ENCODE data around the gene PGLYRP2.

The PGLYRP2 gene

DNA sequence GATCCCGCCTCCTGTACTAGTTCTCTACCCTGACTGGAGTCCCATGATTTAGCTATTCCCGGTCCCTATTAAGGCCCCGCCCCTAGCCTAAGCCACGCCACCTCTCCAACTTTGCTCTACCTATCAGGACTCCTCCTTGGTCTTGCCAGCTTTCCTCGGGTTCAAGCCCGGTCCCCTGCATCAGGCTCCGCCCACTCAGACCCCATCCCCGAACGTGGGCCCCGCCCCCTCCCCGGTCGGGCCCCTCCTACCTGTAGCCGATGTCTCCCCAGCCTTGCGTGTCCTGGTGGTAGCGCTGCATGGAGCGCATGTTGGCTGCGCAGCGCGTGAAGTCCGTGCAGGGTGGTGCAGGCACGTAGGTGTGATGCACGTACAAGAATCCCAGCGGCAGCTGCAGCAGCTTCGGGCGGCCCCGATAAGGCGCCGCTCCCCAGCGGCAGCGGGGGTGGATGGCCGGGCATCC, 7.6 kb downstream of the PGLYRP2 start:
- no peak for DNase-seq (ENCODE audit: low read depth)
- in situ Hi-C loops (cut with HindIII; ENCODE audit: low sequenced_read_pairs): no loop called here
- no peak overlapping the region for H3K4me3 ChIP-seq (ENCODE audit: low read depth, low read length)
- no peak for TF ChIP-seq CTCF (IDR thresholded peaks at IDR 0.05; ENCODE audit: low read depth, low read length, missing control alignments)

- DNase-seq (ENCODE audit: low read depth): no peak
- no peak overlapping the region for H3K4me3 ChIP-seq (ENCODE audit: low read depth, low read length)
These were observed 9.6 kb downstream of the PGLYRP2 start for GRCh38 chr19:15469513-15470297.

GRCh38 chr19:15468675-15469512, 10.4 kb downstream of the PGLYRP2 start:
- DNase-seq (ENCODE audit: low read depth): no peak
- no peak for TF ChIP-seq CTCF (IDR thresholded peaks at IDR 0.05; ENCODE audit: low read depth, low read length, missing control alignments)
- no peak overlapping the region for H3K4me3 ChIP-seq (ENCODE audit: low read depth, low read length)
- in situ Hi-C loops (cut with HindIII; ENCODE audit: low sequenced_read_pairs): no loop called here

More at GRCh38 chr19:15469513-15470297, 9.6 kb downstream of the PGLYRP2 start:
- TF ChIP-seq CTCF (IDR thresholded peaks at IDR 0.05; ENCODE audit: low read depth, low read length, missing control alignments): no peak
- in situ Hi-C loops (cut with HindIII; ENCODE audit: low sequenced_read_pairs): no loop called here

DNA sequence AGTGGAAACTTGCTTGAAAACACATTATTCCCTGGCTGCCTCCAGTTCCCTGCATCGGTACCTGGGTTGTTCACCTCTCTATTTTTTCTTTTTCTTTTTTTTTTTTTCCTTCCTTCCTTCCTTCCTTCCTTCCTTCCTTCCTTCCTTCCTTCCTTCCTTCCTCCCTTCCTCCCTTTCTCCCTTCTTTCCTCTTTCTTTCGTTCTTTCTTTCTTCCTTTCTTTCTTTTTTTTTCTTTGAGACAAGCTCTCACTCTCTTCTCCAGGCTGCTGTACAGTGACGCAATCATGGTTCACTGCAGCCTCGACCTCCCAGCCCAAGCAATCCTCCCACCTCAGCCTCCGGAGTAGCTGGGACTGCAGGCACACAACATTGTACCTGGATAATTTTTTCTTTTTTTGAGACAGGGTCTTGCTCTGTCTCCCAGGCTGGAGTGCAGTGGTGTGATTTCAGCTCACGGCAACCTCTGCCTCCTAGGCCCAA, 11.5 kb downstream of the PGLYRP2 start:
- TF ChIP-seq CTCF (IDR thresholded peaks at IDR 0.05; ENCODE audit: low read depth, low read length, missing control alignments): no peak
- no peak overlapping the region for H3K4me3 ChIP-seq (ENCODE audit: low read depth, low read length)
- in situ Hi-C loops (cut with HindIII; ENCODE audit: low sequenced_read_pairs): no loop called here
- DNase-seq (ENCODE audit: low read depth): no peak

DNA sequence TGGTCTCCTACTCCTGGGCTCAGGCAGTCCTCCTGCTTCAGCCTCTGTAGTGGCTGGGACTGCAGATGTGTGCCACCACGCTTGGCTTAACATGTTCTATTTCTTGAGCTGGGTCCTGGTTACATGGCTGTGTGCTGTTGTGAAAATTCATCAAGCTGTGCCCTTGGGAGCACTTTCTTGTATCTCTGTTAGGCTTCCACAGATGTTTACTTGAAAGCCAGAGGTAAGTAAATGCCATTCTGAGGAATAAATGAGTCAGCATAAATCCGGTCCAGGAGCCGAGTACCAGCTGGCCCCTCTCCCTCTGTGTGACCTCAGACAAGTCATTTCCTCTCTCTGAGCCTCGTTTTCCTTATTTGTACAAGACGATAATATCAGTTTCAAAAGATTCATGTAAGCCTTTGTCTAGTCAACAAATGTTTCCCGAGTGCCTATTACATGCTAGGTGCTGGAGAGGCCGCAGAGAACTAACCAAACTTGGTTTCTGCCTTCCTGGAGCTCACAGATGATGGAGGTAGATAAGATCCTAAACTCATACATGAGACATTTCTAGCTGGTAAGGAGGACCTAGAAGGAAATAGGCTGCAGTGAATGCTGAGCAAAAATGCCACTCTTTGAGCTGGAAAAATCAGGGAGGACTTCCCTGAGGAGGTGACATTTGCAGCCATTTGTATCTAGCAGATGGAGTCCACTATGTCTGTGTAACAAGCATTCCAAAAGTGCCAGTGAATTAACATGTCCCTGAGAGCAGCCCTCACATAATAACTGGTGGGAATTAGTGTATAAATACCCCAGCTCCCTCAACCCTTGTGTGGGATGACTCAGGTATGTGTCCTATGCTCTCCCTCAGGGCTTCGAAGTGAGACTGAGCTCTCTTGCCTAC, 12.2 kb downstream of the PGLYRP2 start:
- H3K4me3 ChIP-seq (ENCODE audit: low read depth, low read length): no peak overlapping the region
- DNase-seq (ENCODE audit: low read depth): no peak

More for the DNA sequence above, 12.2 kb downstream of the PGLYRP2 start:
- in situ Hi-C loops (cut with HindIII; ENCODE audit: low sequenced_read_pairs): no loop called here
- no peak for TF ChIP-seq CTCF (IDR thresholded peaks at IDR 0.05; ENCODE audit: low read depth, low read length, missing control alignments)
